ENCODE data around the gene PDE7B. TPM values are rescaled to one million over a fixed set of nuclear protein-coding genes. Genes with fewer than 3 reads are reported as not detected.

Gene PDE7B
- total RNA-seq, 1 donor, result 25.3 TPM

DNA sequence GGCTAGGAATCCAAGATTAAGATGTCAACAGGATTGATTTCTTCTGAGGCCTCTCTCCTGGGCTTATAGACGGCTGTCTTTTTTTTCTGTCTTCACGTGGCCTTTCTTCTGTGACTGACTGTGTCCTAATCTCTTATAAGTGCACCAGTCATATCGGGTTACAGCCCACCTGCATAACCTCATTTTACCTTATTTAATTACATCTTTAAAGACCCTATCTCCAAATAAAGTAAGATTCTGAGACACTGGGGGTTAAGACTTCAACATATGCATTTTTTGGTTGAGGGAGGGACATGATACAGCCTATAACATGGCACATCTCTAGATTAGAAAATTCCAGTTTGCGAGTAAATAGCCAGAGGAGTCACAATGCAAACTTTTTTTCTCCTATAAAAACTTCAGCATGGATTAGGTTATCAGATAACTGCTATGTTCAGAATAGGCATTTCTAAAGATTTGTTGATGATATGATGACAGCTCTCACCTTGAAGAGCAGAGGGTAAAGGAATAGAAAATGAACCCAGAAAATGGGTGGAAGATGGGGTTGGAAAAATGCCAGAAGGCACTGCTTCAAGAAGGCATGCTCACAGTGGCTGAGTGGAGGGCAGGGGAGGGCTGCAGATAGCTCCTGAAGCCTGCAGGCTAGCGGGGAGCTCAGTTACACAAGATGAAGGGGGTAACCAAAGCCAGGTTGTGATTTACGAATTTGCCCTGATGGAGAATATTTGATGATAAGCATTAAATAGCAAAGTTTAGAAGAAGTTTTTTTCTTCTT is 8.7 kb upstream of the PDE7B start:
- Histone ChIP-seq H3K27ac (ENCODE audit: low read depth, low read length) (no peak overlapping the region), H3K36me3 (ENCODE audit: insufficient read depth, low read length) (no peaks in the 10 kb centered on the region), H2AFZ (ENCODE audit: low read length) (no peak overlapping the region), H3K4me1 (ENCODE audit: insufficient read depth, low read length) (no peaks in the 10 kb centered on the region), H3K4me2 (ENCODE audit: insufficient read depth, low read length) (no peak overlapping the region), H3K9me3 (ENCODE audit: low read depth, low read length) (peaks cover 3% of the 10 kb centered on the region), H3K4me3 (ENCODE audit: insufficient read depth, low read length) (no peak overlapping the region), H3K79me2 (ENCODE audit: insufficient read depth, low read length) (no peaks in the 10 kb centered on the region), H3K27me3 (ENCODE audit: insufficient read depth, low read length) (no peaks in the 10 kb centered on the region), H4K20me1 (ENCODE audit: insufficient read depth, low read length) (no peaks in the 10 kb centered on the region)
- TF ChIP-seq, protein P1, sequence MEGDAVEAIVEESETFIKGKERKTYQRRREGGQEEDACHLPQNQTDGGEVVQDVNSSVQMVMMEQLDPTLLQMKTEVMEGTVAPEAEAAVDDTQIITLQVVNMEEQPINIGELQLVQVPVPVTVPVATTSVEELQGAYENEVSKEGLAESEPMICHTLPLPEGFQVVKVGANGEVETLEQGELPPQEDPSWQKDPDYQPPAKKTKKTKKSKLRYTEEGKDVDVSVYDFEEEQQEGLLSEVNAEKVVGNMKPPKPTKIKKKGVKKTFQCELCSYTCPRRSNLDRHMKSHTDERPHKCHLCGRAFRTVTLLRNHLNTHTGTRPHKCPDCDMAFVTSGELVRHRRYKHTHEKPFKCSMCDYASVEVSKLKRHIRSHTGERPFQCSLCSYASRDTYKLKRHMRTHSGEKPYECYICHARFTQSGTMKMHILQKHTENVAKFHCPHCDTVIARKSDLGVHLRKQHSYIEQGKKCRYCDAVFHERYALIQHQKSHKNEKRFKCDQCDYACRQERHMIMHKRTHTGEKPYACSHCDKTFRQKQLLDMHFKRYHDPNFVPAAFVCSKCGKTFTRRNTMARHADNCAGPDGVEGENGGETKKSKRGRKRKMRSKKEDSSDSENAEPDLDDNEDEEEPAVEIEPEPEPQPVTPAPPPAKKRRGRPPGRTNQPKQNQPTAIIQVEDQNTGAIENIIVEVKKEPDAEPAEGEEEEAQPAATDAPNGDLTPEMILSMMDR (IDR thresholded peaks at IDR 0.05; ENCODE audit: extremely low read depth, low read depth, low read length), result no peak
- no peak for DNase-seq (ENCODE audit: insufficient read length, low spot score, missing footprints)

DNA sequence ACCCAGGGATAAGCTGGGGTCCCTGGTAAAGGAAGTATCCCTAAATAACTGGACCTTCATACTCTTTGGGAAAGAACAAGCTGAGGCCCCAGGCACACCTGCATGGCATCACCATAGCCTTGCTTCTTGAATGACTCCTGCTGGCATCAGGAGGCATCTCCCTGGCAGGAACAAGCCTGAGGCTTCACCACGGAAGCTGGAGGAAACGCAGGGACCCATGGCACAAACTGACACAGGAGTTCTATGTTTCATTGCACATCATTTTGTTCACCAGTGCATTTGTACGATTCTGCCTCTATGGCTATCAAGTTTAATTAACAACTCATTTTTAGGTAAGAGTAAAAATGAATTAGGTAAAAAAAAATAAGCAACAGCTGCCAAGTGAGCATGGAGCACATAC is 619 bp upstream of the PDE7B start:
- H3K9me3 ChIP-seq (ENCODE audit: low read depth, low read length), result peaks cover 3% of the 10 kb centered on the region
- no peaks in the 10 kb centered on the region for H4K20me1 ChIP-seq (ENCODE audit: insufficient read depth, low read length)
- H3K79me2 ChIP-seq (ENCODE audit: insufficient read depth, low read length), result peaks cover 36% of the 10 kb centered on the region
- H3K36me3 ChIP-seq (ENCODE audit: insufficient read depth, low read length), result no peaks in the 10 kb centered on the region
- peak overlapping the region; percentile 81 for H3K4me2 ChIP-seq (ENCODE audit: insufficient read depth, low read length)
- no peak for DNase-seq (ENCODE audit: insufficient read length, low spot score, missing footprints)
- H3K4me3 ChIP-seq (ENCODE audit: insufficient read depth, low read length), result peak overlapping the region; percentile 10
- no peaks in the 10 kb centered on the region for H3K27me3 ChIP-seq (ENCODE audit: insufficient read depth, low read length)
- TF ChIP-seq, protein P1 (IDR thresholded peaks at IDR 0.05; ENCODE audit: extremely low read depth, low read depth, low read length), result no peak
- peaks cover 16% of the 10 kb centered on the region for H3K4me1 ChIP-seq (ENCODE audit: insufficient read depth, low read length)
- H2AFZ ChIP-seq (ENCODE audit: low read length), result no peak overlapping the region
- peak overlapping the region; percentile 95 for H3K27ac ChIP-seq (ENCODE audit: low read depth, low read length)

DNA sequence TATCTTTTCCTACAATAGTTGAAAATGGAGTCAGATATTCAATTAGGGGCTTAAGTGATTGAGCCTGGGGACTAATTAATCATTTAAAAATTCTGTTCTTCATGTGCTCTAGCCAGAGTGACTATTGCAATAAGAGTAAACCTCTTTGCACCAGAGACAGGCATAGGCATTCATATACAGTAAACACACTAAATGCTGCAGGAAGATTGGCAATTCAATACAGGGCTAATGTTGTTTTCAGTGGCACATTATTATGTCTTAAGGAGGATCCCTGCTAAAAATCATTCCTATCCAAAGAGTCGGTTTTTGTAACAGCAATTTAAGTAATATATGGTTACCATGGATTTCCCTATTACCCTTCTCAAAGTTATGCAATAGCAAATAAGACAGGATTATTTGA is 1.2 kb downstream of the PDE7B start:
- Histone ChIP-seq H2AFZ (ENCODE audit: low read length) (no peak overlapping the region), H3K9me3 (ENCODE audit: low read depth, low read length) (no peaks in the 10 kb centered on the region)
- TF ChIP-seq, protein P1 (IDR thresholded peaks at IDR 0.05; ENCODE audit: extremely low read depth, low read depth, low read length), result no peak

DNA sequence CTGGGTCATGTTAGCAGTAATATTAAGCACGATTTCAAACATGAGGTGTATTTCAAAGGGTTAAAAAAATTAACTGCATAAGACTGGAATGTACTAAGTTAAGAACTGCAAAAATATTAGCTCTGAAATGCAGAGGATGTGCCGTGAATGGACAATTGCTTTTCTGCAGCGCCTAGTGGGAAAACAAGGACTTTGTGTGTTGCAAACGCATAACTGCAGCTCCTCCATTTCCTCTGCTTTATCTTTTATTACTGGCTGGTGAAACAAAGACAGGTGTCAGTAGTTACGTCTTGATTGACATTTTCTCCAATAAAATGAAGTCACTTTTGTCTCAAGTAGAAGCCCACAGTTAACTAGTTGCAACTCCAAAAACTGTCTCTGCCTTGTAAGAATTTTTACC is 1.7 kb downstream of the PDE7B start:
- peak overlapping the region; percentile 77 for H3K4me3 ChIP-seq (ENCODE audit: insufficient read depth, low read length)
- no peak overlapping the region for H2AFZ ChIP-seq (ENCODE audit: low read length)
- no peaks in the 10 kb centered on the region for H3K36me3 ChIP-seq (ENCODE audit: insufficient read depth, low read length)
- TF ChIP-seq, protein P1 (IDR thresholded peaks at IDR 0.05; ENCODE audit: extremely low read depth, low read depth, low read length), result peak; percentile 20
- DNase-seq (ENCODE audit: insufficient read length, low spot score, missing footprints), result peak; percentile 64
- H3K4me1 ChIP-seq (ENCODE audit: insufficient read depth, low read length), result peaks cover 16% of the 10 kb centered on the region
- peaks cover 52% of the 10 kb centered on the region for H3K79me2 ChIP-seq (ENCODE audit: insufficient read depth, low read length)
- peak overlapping the region; percentile 81 for H3K4me2 ChIP-seq (ENCODE audit: insufficient read depth, low read length)
- H3K9me3 ChIP-seq (ENCODE audit: low read depth, low read length), result no peaks in the 10 kb centered on the region
- no peaks in the 10 kb centered on the region for H3K27me3 ChIP-seq (ENCODE audit: insufficient read depth, low read length)
- no peaks in the 10 kb centered on the region for H4K20me1 ChIP-seq (ENCODE audit: insufficient read depth, low read length)
- peak overlapping the region; percentile 95 for H3K27ac ChIP-seq (ENCODE audit: low read depth, low read length)

More for the DNA sequence above, 1.2 kb downstream of the PDE7B start:
- Histone ChIP-seq H3K36me3 (ENCODE audit: insufficient read depth, low read length) (no peaks in the 10 kb centered on the region), H3K27me3 (ENCODE audit: insufficient read depth, low read length) (no peaks in the 10 kb centered on the region), H3K4me3 (ENCODE audit: insufficient read depth, low read length) (peak overlapping the region; percentile 77), H3K4me1 (ENCODE audit: insufficient read depth, low read length) (peaks cover 16% of the 10 kb centered on the region), H3K79me2 (ENCODE audit: insufficient read depth, low read length) (peaks cover 52% of the 10 kb centered on the region), H4K20me1 (ENCODE audit: insufficient read depth, low read length) (no peaks in the 10 kb centered on the region), H3K4me2 (ENCODE audit: insufficient read depth, low read length) (peak overlapping the region; percentile 81), H3K27ac (ENCODE audit: low read depth, low read length) (peak overlapping the region; percentile 95)
- no peak for DNase-seq (ENCODE audit: insufficient read length, low spot score, missing footprints)

Measured in osteoblast (primary cell).